Naive B cell (primary cell): ENCODE data around the gene CLEC16A. TPM values are rescaled to one million over a fixed set of nuclear protein-coding genes. Genes with fewer than 3 reads are reported as not detected.
A peak's percentile ranks its signal among the peaks of the same experiment; 100 is the strongest.

Experiments
- ATAC-seq, 2 donors: fragments of 150-1000 bp; cut with Tn5 transposase; 2 replicates each; pipeline ENCODE4 v1.10.0; 2021; ENCODE audit warnings: low read depth in 2 of 2, mild to moderate bottlenecking in 2 of 2, moderate library complexity in 2 of 2
- DNase-seq: peaks from one replicate; pipeline ENCODE4 v3.0.0; 2022
- H3K27ac Mint-ChIP-seq, 6 donors: one replicate each; pipeline ENCODE4 v1.8.0; 2020 to 2022; ENCODE audit warnings: mild to moderate bottlenecking in 6 of 6, mixed read lengths in 6 of 6, moderate library complexity in 5 of 6, inconsistent platforms in 2 of 6
- H3K27me3 Mint-ChIP-seq, 3 donors: one replicate each; pipeline ENCODE4 v1.8.0; 2021 to 2022; ENCODE audit warnings: mixed read lengths in 3 of 3, mild to moderate bottlenecking in 1 of 3
- H3K36me3 Mint-ChIP-seq, 2 donors: one replicate each; pipeline ENCODE4 v1.8.0; 2020 to 2022; ENCODE audit warnings: mixed read lengths in 2 of 2, inconsistent platforms in 1 of 2, mild to moderate bottlenecking in 1 of 2
- H3K4me1 Mint-ChIP-seq, 3 donors: one replicate each; pipeline ENCODE4 v1.8.0; 2020 to 2022; ENCODE audit warnings: mixed read lengths in 3 of 3, inconsistent platforms in 1 of 3, mild to moderate bottlenecking in 1 of 3, moderate library complexity in 1 of 3
- H3K4me3 Mint-ChIP-seq, 8 donors: one replicate each; pipeline ENCODE4 v1.8.0; 2020 to 2022; ENCODE audit warnings: mild to moderate bottlenecking in 8 of 8, mixed read lengths in 8 of 8, moderate library complexity in 8 of 8, inconsistent platforms in 2 of 8
- H3K9me3 Mint-ChIP-seq, 7 donors: one replicate each; pipeline ENCODE4 v1.8.0; 2020 to 2022; ENCODE audit warnings: mixed read lengths in 7 of 7, mild to moderate bottlenecking in 5 of 7, inconsistent platforms in 2 of 7, moderate library complexity in 1 of 7
- polyA plus RNA-seq, 6 donors: library from polyadenylated mRNA; unstranded; fragments of 300-500 nt; fragmentation: Illumina TruSeq; gene quantifications; one replicate each; pipeline ENCODE4 v1.2.3, GENCODE V29; 2021; ENCODE audit warnings: low read depth in 6 of 6

CLEC16A gene
- polyA plus RNA-seq, 6 donors from 2014 or later, result 11.8 to 34.9 (median 18.7) TPM

GRCh38 chr16:11152677-11153331 lies 208.4 kb downstream of the CLEC16A start:
- DNase-seq (no peak), ATAC-seq (no peak)
- H3K27ac Mint-ChIP-seq, result peak overlapping the region in 3 of 6 donors; percentile 9 to 41 (median 23)
- peaks cover 3 to 22% (median 18%) of the 10 kb centered on the region in 3 donors for H3K4me1 Mint-ChIP-seq
- H3K9me3 Mint-ChIP-seq, result peaks cover 0 to 3% (median 0%) of the 10 kb centered on the region in 7 donors
- peaks cover 8 to 20% of the 10 kb centered on the region in 2 donors for H3K36me3 Mint-ChIP-seq
- H3K4me3 Mint-ChIP-seq, result no peak overlapping the region
- no peaks in the 10 kb centered on the region for H3K27me3 Mint-ChIP-seq

GRCh38 chr16:11155284-11155806 lies 211.0 kb downstream of the CLEC16A start:
- H3K36me3 Mint-ChIP-seq, result peaks cover 5 to 6% of the 10 kb centered on the region in 2 donors
- ATAC-seq (no peak), DNase-seq (no peak)
- peaks cover 3 to 22% (median 18%) of the 10 kb centered on the region in 3 donors for H3K4me1 Mint-ChIP-seq
- H3K27me3 Mint-ChIP-seq, result no peaks in the 10 kb centered on the region
- no peaks in the 10 kb centered on the region for H3K9me3 Mint-ChIP-seq
- H3K4me3 Mint-ChIP-seq, result no peak overlapping the region
- H3K27ac Mint-ChIP-seq, result no peak overlapping the region

GRCh38 chr16:11156401-11156800 lies 212.0 kb downstream of the CLEC16A start:
- peaks cover 3 to 22% (median 18%) of the 10 kb centered on the region in 3 donors for H3K4me1 Mint-ChIP-seq
- H3K9me3 Mint-ChIP-seq, result no peaks in the 10 kb centered on the region
- H3K36me3 Mint-ChIP-seq, result peaks cover 0 to 7% of the 10 kb centered on the region in 2 donors
- ATAC-seq (no peak), DNase-seq (no peak)
- H3K4me3 Mint-ChIP-seq, result peak overlapping the region in 1 of 8 donors; percentile 41
- no peaks in the 10 kb centered on the region for H3K27me3 Mint-ChIP-seq
- no peak overlapping the region for H3K27ac Mint-ChIP-seq

- ATAC-seq, result no peak
- Mint-ChIP-seq H3K27me3 (no peaks in the 10 kb centered on the region), H3K9me3 (no peaks in the 10 kb centered on the region), H3K4me1 (peaks cover 3 to 19% (median 18%) of the 10 kb centered on the region in 3 donors), H3K4me3 (peak overlapping the region in 1 of 8 donors; percentile 28), H3K36me3 (peaks cover 0 to 7% of the 10 kb centered on the region in 2 donors), H3K27ac (no peak overlapping the region)
- no peak for DNase-seq
Measured at GRCh38 chr16:11157143-11157542, 212.8 kb downstream of the CLEC16A start.

- DNase-seq, result no peak
Measured at GRCh38 chr16:11158018-11158417, 213.7 kb downstream of the CLEC16A start.

GRCh38 chr16:11159282-11159681 lies 214.9 kb downstream of the CLEC16A start:
- Mint-ChIP-seq H3K27ac (peak overlapping the region in 1 of 6 donors; percentile 50), H3K27me3 (no peaks in the 10 kb centered on the region), H3K9me3 (no peaks in the 10 kb centered on the region), H3K4me1 (peaks cover 0 to 17% (median 11%) of the 10 kb centered on the region in 3 donors), H3K36me3 (peaks cover 0 to 7% of the 10 kb centered on the region in 2 donors), H3K4me3 (no peak overlapping the region)
- DNase-seq (no peak), ATAC-seq (no peak)

More at GRCh38 chr16:11158018-11158417, 213.7 kb downstream of the CLEC16A start:
- ATAC-seq, result no peak
- Mint-ChIP-seq H3K9me3 (no peaks in the 10 kb centered on the region), H3K36me3 (peaks cover 0 to 7% of the 10 kb centered on the region in 2 donors), H3K4me3 (no peak overlapping the region), H3K27me3 (no peaks in the 10 kb centered on the region), H3K4me1 (peaks cover 2 to 18% (median 13%) of the 10 kb centered on the region in 3 donors), H3K27ac (peak overlapping the region in 4 of 6 donors; percentile 18 to 63 (median 34))

GRCh38 chr16:11160676-11161115 lies 216.3 kb downstream of the CLEC16A start:
- peaks cover 0 to 17% (median 11%) of the 10 kb centered on the region in 3 donors for H3K4me1 Mint-ChIP-seq
- H3K27me3 Mint-ChIP-seq, result no peaks in the 10 kb centered on the region
- DNase-seq (no peak), ATAC-seq (no peak)
- H3K27ac Mint-ChIP-seq, result no peak overlapping the region
- no peak overlapping the region for H3K4me3 Mint-ChIP-seq
- H3K9me3 Mint-ChIP-seq, result no peaks in the 10 kb centered on the region
- H3K36me3 Mint-ChIP-seq, result peaks cover 0 to 7% of the 10 kb centered on the region in 2 donors

GRCh38 chr16:11161439-11161838 lies 217.1 kb downstream of the CLEC16A start:
- no peak for ATAC-seq
- Mint-ChIP-seq H3K4me1 (peaks cover 0 to 12% (median 9%) of the 10 kb centered on the region in 3 donors), H3K9me3 (no peaks in the 10 kb centered on the region), H3K4me3 (no peak overlapping the region), H3K27ac (peak overlapping the region in 1 of 6 donors; percentile 49), H3K27me3 (no peaks in the 10 kb centered on the region), H3K36me3 (peaks cover 4 to 7% of the 10 kb centered on the region in 2 donors)
- DNase-seq, result no peak

- H3K9me3 Mint-ChIP-seq, result no peaks in the 10 kb centered on the region
- no peak overlapping the region for H3K4me3 Mint-ChIP-seq
- ATAC-seq (no peak), DNase-seq (no peak)
- H3K36me3 Mint-ChIP-seq, result peaks cover 7 to 8% of the 10 kb centered on the region in 2 donors
- H3K27me3 Mint-ChIP-seq, result no peaks in the 10 kb centered on the region
- H3K27ac Mint-ChIP-seq, result peak overlapping the region in 2 of 6 donors; percentile 39 to 72
- peaks cover 0 to 8% (median 4%) of the 10 kb centered on the region in 3 donors for H3K4me1 Mint-ChIP-seq
Measured at GRCh38 chr16:11161974-11162373, 217.6 kb downstream of the CLEC16A start.

- Mint-ChIP-seq H3K27me3 (no peaks in the 10 kb centered on the region), H3K9me3 (no peaks in the 10 kb centered on the region), H3K36me3 (peaks cover 7 to 14% of the 10 kb centered on the region in 2 donors), H3K4me1 (peaks cover 0 to under 1% (median 0%) of the 10 kb centered on the region in 3 donors), H3K27ac (peak overlapping the region in 2 of 6 donors; percentile 47 to 72), H3K4me3 (no peak overlapping the region)
- ATAC-seq (no peak), DNase-seq (no peak)
Measured at GRCh38 chr16:11162586-11163268, 218.4 kb downstream of the CLEC16A start.

GRCh38 chr16:11163761-11164261 lies 219.4 kb downstream of the CLEC16A start:
- ATAC-seq (no peak), DNase-seq (no peak)
- no peaks in the 10 kb centered on the region for H3K4me1 Mint-ChIP-seq
- H3K4me3 Mint-ChIP-seq, result no peak overlapping the region
- peaks cover 15 to 25% of the 10 kb centered on the region in 2 donors for H3K36me3 Mint-ChIP-seq
- no peaks in the 10 kb centered on the region for H3K9me3 Mint-ChIP-seq
- H3K27ac Mint-ChIP-seq, result peak overlapping the region in 1 of 6 donors; percentile 24
- no peaks in the 10 kb centered on the region for H3K27me3 Mint-ChIP-seq

GRCh38 chr16:11164482-11165270 lies 220.3 kb downstream of the CLEC16A start:
- H3K27ac Mint-ChIP-seq, result no peak overlapping the region
- ATAC-seq, result no peak
- H3K27me3 Mint-ChIP-seq, result no peaks in the 10 kb centered on the region
- no peaks in the 10 kb centered on the region for H3K9me3 Mint-ChIP-seq
- DNase-seq, result no peak
- no peak overlapping the region for H3K4me3 Mint-ChIP-seq
- H3K36me3 Mint-ChIP-seq, result peaks cover 16 to 28% of the 10 kb centered on the region in 2 donors
- H3K4me1 Mint-ChIP-seq, result no peaks in the 10 kb centered on the region

- Mint-ChIP-seq H3K36me3 (peaks cover 16 to 28% of the 10 kb centered on the region in 2 donors), H3K27ac (no peak overlapping the region), H3K27me3 (no peaks in the 10 kb centered on the region), H3K4me3 (no peak overlapping the region), H3K4me1 (no peaks in the 10 kb centered on the region), H3K9me3 (no peaks in the 10 kb centered on the region)
- DNase-seq, result no peak
- no peak for ATAC-seq
Measured at GRCh38 chr16:11165349-11165748, 221.0 kb downstream of the CLEC16A start.
